Endodermal cell (in vitro differentiated cells): ENCODE measurements around the gene CAPN13. TPM values are rescaled to one million over a fixed set of nuclear protein-coding genes. Genes with fewer than 3 reads are reported as not detected.
A peak's percentile ranks its signal among the peaks of the same experiment; 100 is the strongest.

Source experiments
- DNase-seq: peaks from one replicate; pipeline ENCODE4 v3.0.0-alpha.2; 2017
- H3K27ac ChIP-seq: 2 replicates; pipeline ENCODE4 v1.5.1; 2013; ENCODE audit warnings: mild to moderate bottlenecking, low read depth, low read length, moderate library complexity
- H3K27me3 ChIP-seq: 2 replicates; pipeline ENCODE4 v1.6.1; 2013; ENCODE audit warnings: mild to moderate bottlenecking, low read length, moderate library complexity; ENCODE audit not compliant: insufficient read depth, control insufficient read depth, poor library complexity, severe bottlenecking
- H3K36me3 ChIP-seq: 2 replicates; pipeline ENCODE4 v1.7.0; 2013; ENCODE audit warnings: mild to moderate bottlenecking, low read length, moderate library complexity; ENCODE audit not compliant: control insufficient read depth, insufficient read depth
- H3K4me1 ChIP-seq: one replicate; pipeline ENCODE4 v1.7.0; 2013; ENCODE audit warnings: low read length; ENCODE audit not compliant: control insufficient read depth, insufficient read depth
- H3K4me3 ChIP-seq: 2 replicates; pipeline ENCODE4 v1.5.1; 2013; ENCODE audit warnings: mild to moderate bottlenecking, low read length, moderate library complexity
- H3K9ac ChIP-seq: 2 replicates; pipeline ENCODE4 v1.6.1; 2013; ENCODE audit warnings: mild to moderate bottlenecking, low read length, moderate library complexity; ENCODE audit not compliant: poor library complexity, severe bottlenecking; ENCODE audit errors: extremely low read depth
- H3K9me3 ChIP-seq: 2 replicates; pipeline ENCODE4 v1.6.1; 2013; ENCODE audit warnings: mild to moderate bottlenecking, low read length, moderate library complexity; ENCODE audit not compliant: control insufficient read depth
- H3K27ac Mint-ChIP-seq: 2 replicates; pipeline ENCODE4 v1.8.0; 2020; ENCODE audit warnings: mixed read lengths
- H3K27me3 Mint-ChIP-seq: 2 replicates; pipeline ENCODE4 v1.8.0; 2021; ENCODE audit warnings: mild to moderate bottlenecking, mixed read lengths; ENCODE audit not compliant: insufficient read depth
- H3K36me3 Mint-ChIP-seq: 2 replicates; pipeline ENCODE4 v1.8.0; 2020; ENCODE audit warnings: low read depth, mixed read lengths
- H3K4me1 Mint-ChIP-seq: 2 replicates; pipeline ENCODE4 v1.8.0; 2020; ENCODE audit warnings: mixed read lengths
- H3K4me3 Mint-ChIP-seq: 2 replicates; pipeline ENCODE4 v1.8.0; 2020; ENCODE audit warnings: mild to moderate bottlenecking, moderate library complexity, mixed read lengths
- H3K9me3 Mint-ChIP-seq: 2 replicates; pipeline ENCODE4 v1.8.0; 2020; ENCODE audit warnings: mild to moderate bottlenecking, mixed read lengths
- WGBS, 2 experiments: methylation state at CpG; one replicate each; pipeline versions ENCODE4 v1.1.5 to v1.1.7; 2013; ENCODE audit warnings: missing lambda C conversion rate in 2 of 2, mixed read lengths in 1 of 2; ENCODE audit not compliant: insufficient coverage in 1 of 2, insufficient read length in 1 of 2; 5-methylcytosine and 5-hydroxymethylcytosine counted together
- total RNA-seq, 2 donors: library from RNA; stranded (reverse); fragmentation: NEBNext Ultra II Directional in 1 of 2; extraction: Animal tissue kit (Norgen Biotek cat#: 25700) in 1 of 2; gene quantifications; 2 replicates in 1 of 2; 3 replicates in 1 of 2; pipeline ENCODE4 v1.2.1, GENCODE V29; 2021
- TF ChIP-seq, protein P1 (sequence below): fragments of 200-600 bp; sonication (generic); conservative IDR thresholded peaks from 2 replicates; pipeline ENCODE4 v1.5.0; 2021; ENCODE audit warnings: antibody characterized with exemption, mild to moderate bottlenecking

CAPN13 gene
- total RNA-seq, 2 donors from 2014 or later, result 29.5 to 38.6 TPM

DNA sequence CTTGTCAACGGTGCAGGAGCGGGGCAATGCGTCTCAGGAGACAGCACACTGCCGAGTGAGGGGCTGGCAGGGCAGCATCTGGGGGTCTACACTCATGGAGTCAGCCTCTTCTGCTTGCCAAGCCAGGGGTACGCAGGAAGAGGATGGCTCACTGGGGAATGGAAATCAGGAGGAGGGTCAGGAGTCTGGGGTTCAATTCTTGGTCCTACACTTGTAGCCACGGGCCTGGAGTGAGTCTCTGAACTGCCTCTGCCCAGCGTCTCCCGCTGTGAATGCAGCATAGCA lies 70.0 kb downstream of the CAPN13 start:
- Mint-ChIP-seq H3K9me3 (no peaks in the 10 kb centered on the region), H3K4me3 (no peak overlapping the region), H3K27ac (no peak overlapping the region), H3K4me1 (no peaks in the 10 kb centered on the region), H3K27me3 (peaks cover 2% of the 10 kb centered on the region), H3K36me3 (peaks cover 5% of the 10 kb centered on the region)
- Histone ChIP-seq H3K4me1 (no peaks in the 10 kb centered on the region), H3K36me3 (no peaks in the 10 kb centered on the region), H3K9ac (no peak overlapping the region), H3K27ac (no peak overlapping the region), H3K27me3 (no peaks in the 10 kb centered on the region), H3K9me3 (no peaks in the 10 kb centered on the region), H3K4me3 (no peak overlapping the region)
- WGBS, 2 experiments, result 91 to 92% methylated on average over 5 to 8 of the region's 8 CpGs
- TF ChIP-seq, protein P1, sequence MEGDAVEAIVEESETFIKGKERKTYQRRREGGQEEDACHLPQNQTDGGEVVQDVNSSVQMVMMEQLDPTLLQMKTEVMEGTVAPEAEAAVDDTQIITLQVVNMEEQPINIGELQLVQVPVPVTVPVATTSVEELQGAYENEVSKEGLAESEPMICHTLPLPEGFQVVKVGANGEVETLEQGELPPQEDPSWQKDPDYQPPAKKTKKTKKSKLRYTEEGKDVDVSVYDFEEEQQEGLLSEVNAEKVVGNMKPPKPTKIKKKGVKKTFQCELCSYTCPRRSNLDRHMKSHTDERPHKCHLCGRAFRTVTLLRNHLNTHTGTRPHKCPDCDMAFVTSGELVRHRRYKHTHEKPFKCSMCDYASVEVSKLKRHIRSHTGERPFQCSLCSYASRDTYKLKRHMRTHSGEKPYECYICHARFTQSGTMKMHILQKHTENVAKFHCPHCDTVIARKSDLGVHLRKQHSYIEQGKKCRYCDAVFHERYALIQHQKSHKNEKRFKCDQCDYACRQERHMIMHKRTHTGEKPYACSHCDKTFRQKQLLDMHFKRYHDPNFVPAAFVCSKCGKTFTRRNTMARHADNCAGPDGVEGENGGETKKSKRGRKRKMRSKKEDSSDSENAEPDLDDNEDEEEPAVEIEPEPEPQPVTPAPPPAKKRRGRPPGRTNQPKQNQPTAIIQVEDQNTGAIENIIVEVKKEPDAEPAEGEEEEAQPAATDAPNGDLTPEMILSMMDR, result no peak
- DNase-seq, result peak; percentile 14

DNA sequence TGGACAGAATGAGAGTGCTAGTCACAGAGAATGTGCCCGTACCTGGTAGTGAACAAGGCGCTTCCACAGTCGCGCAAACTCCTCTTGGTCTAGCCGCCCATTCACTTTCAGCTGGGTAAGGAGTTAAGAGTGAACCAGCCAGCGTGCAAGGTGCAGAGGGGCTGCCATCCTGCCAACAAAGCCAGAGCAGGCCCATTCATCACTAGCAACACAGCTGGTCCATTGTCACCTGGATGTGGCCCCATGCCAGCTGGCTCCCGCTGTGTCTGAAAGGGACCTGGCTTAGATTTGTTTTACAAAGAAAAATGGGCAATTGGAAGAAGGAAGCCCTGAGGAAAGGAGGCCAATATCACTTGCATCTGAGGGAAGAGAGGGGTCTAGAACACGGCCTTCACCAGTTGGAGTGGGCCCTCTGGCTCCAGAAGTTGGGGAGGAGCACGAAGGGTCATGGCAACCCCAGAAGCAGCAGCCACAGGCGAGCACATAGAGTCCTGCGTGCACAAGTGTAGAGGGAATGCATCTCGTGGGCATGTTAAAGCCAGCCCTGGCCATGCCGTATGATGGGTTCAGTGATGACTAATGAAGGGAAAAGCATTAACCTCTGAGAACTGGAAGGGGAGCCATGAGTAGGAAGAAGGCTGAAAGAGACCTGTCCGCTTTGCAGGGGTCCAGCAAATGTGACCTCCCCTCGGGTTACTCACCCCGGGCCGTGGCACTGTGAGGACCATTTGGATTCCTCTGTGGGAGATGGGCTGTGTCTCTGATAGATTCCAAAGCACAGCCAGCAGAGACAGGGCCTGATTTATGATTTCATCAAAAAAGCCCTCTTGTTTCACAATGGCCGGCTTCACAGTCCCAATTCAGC lies 70.6 kb downstream of the CAPN13 start:
- Mint-ChIP-seq H3K4me3 (no peak overlapping the region), H3K36me3 (no peaks in the 10 kb centered on the region), H3K4me1 (no peaks in the 10 kb centered on the region), H3K27ac (no peak overlapping the region), H3K27me3 (no peaks in the 10 kb centered on the region), H3K9me3 (no peaks in the 10 kb centered on the region)
- no peak overlapping the region for H3K4me3 ChIP-seq
- peak; percentile 32 for DNase-seq
- H3K27ac ChIP-seq, result no peak overlapping the region
- H3K9ac ChIP-seq, result no peak overlapping the region
- H3K27me3 ChIP-seq, result no peaks in the 10 kb centered on the region
- TF ChIP-seq, protein P1, result no peak
- H3K36me3 ChIP-seq, result no peaks in the 10 kb centered on the region
- 93 to 98% methylated on average over 8 to 18 of the region's 18 CpGs for WGBS, 2 experiments
- H3K4me1 ChIP-seq, result no peaks in the 10 kb centered on the region
- no peaks in the 10 kb centered on the region for H3K9me3 ChIP-seq

DNA sequence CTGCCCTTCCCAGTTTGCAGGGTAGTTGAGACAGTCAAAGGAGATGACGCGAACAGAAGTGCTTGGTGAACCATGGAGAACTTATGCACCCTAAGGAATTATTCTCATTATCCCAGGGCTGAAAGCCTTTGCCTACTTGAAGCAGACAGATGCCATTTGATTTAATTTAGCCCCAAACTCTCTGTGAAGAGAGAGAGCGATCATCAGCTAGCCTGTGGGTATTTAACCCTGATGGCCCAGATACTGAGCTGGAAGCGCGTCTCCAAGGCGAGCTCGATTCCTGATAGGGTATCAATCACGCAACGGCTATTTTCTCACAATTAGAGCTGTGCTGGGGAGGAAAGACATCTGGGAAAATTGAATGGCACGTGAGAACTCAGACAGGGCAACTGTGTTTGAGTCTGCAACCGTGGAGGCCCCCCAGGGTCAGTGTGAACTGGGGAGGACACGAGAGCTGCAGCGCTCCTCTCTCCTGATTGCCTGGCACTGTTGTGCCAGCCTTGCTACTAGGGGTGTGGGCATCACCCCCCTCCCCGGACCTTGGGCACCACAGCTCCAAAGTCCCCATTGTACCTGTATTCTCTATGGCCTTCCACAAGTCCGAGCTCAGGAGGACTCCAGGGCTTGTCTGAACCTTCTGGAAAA lies 73.2 kb downstream of the CAPN13 start:
- H3K9me3 ChIP-seq, result no peaks in the 10 kb centered on the region
- peak; percentile 17 for DNase-seq
- no peaks in the 10 kb centered on the region for H3K27me3 Mint-ChIP-seq
- no peak overlapping the region for H3K27ac ChIP-seq
- no peak overlapping the region for H3K4me3 Mint-ChIP-seq
- no peak overlapping the region for H3K9ac ChIP-seq
- no peaks in the 10 kb centered on the region for H3K9me3 Mint-ChIP-seq
- no peak overlapping the region for H3K4me3 ChIP-seq
- H3K27ac Mint-ChIP-seq, result no peak overlapping the region
- WGBS, 2 experiments, result 75 to 92% methylated on average over 9 to 15 of the region's 15 CpGs
- no peaks in the 10 kb centered on the region for H3K27me3 ChIP-seq
- TF ChIP-seq, protein P1, result no peak
- no peaks in the 10 kb centered on the region for H3K4me1 Mint-ChIP-seq
- no peaks in the 10 kb centered on the region for H3K4me1 ChIP-seq
- no peaks in the 10 kb centered on the region for H3K36me3 ChIP-seq
- H3K36me3 Mint-ChIP-seq, result no peaks in the 10 kb centered on the region
